ENCODE data around the gene NEK11.

Gene NEK11

DNA sequence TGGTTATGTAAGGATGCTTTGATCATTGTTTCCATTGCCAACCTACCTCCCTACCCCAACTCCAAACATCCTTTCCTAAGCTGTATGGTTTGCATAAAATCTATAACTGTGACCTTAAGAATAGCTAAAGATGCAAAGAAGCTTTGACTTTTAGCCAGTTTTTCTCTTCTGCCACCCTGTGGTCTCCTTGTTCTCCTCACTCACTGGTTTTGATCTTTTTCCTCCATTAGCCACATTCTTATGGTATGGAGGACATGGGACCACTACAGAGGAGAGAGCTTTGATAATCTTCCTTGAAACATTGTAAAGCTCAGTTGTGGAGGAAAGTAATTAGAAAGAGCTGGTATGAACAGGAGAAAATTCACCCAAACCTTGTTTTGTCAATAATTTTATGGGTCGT, 115.9 kb downstream of the NEK11 start:
- FAIRE-seq, result no peak

GRCh38 chr3:131143802-131144201, 117.1 kb downstream of the NEK11 start:
- FAIRE-seq, result no peak

DNA sequence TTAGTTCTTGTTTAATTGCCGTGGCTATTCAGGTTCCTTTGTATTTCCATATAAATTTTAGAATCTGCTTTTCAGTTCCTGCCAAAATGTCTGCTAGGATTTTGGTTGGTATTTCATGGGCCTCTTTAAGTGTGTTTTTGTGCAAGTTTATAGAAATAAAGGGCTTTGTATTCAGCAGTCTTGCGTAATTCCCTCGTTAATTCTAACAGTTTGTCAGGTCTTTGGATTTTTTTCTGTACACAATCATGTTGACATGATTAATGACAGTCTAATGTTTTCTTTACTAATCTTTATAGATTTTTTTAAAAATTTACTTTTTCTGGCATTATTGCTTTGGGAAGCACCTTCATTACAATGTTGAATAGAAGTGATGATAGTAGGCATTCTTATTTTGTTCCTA, 120.9 kb downstream of the NEK11 start:
- FAIRE-seq, result no peak

DNA sequence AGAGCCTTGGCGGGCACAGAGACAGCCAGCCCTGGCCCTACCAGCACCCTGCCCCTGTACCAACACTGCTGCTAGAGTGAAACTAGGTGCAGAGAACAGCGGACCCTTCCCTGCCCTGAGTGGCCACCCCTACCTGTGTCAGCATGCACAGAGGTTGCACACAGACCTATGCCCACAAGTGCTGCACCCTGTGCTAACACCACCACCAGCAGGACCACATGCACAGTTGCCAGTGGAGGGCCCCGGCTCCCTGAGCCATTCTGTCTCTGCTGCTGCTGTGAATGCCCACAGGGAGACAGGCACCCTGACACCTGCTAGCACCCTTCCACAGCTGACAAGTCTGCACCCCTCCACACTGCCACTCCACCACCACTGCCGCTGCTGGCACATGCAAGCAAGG, 131.8 kb downstream of the NEK11 start:
- no peak for FAIRE-seq

DNA sequence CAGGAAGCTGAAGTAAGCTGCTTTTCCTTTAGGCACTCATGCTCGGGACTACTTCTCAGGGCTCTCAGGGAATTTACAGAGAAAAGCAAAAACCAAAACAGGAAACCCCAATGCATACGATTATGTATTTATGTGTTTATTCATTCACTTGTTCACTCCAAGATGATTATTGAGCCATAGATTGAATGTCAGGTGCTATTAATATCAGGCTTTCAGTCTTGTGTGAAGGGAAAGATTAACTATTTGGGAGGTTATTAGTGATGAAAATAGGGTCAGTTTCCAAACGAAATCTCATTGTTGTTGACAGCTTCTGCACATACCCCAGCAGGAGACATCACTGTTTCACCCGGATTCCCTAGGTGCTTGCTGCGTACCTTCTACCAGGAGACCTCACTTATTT, 135.8 kb downstream of the NEK11 start:
- no peak for FAIRE-seq

- FAIRE-seq, result no peak
These were observed 141.2 kb downstream of the NEK11 start for GRCh38 chr3:131167867-131168266.

GRCh38 chr3:131169331-131169730, 142.7 kb downstream of the NEK11 start:
- FAIRE-seq, result no peak

DNA sequence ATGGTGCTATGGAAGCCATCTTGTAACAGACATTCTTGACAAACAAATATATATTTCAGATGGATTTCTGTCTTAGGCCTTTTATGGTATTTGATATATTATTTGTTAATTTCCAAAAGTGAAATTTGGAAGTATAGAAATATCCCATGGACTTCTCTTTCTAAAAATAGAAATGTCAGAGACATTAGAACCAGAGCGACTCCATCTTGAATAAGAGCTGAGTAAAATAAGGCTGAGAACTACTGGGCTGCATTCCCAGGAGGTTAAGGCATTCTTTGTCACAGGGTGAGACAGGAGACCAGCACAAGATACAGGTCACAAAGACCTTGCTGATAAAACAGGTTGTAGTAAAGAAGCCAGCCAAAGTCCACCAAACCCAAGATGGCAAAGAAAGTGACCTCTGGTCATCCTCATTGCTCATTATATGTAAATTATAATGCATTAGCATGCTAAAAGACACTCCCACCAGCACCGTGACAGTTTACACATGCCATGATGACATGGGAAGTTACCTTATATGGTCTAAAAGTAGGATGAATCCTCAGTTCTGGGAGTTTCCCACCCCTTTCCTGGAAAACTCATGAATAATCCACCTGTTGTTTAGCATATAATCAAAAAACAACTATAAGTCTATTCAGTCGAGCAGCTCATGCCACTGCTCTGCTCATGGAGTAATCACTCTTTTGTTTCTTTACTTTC, 146.0 kb downstream of the NEK11 start:
- FAIRE-seq, result no peak

- FAIRE-seq, result no peak
These were observed 148.1 kb downstream of the NEK11 start for GRCh38 chr3:131174752-131175151.

DNA sequence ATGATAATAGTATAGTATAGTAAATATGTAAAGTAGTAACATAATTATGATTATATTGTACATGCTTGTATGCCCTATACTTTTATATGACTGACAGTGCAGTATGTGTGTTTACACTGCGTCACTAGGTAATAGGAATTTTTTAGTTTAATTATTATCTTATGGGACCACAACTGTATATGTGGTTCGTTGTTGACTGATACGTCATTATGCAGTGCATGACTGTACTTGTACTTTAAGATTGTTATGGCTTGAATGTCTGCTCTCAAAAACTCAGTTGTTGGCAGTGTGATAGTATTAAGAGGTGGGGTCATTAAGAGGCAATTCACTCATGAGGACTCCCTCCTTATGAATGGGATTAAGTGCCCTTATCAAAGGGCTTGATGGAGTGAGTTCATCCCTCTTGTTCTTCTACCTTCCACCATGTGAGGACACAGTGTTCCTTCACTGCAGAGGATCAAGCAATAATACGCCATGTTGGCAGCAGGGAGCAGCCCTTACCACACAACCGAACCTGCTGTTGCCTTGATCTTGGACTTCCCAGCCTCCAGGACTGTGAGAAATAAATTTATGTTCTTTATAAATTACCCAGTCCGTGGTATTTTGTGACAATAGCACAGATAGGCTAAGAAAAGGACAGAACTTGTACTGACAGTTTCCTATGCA, 152.2 kb downstream of the NEK11 start:
- no peak for FAIRE-seq

GRCh38 chr3:131192701-131193100, 166.0 kb downstream of the NEK11 start:
- FAIRE-seq, result peak; percentile 36

- no peak for FAIRE-seq
These were observed 167.1 kb downstream of the NEK11 start for GRCh38 chr3:131193641-131194238.

- FAIRE-seq, result no peak
These were observed 168.1 kb downstream of the NEK11 start for GRCh38 chr3:131194816-131195215.

DNA sequence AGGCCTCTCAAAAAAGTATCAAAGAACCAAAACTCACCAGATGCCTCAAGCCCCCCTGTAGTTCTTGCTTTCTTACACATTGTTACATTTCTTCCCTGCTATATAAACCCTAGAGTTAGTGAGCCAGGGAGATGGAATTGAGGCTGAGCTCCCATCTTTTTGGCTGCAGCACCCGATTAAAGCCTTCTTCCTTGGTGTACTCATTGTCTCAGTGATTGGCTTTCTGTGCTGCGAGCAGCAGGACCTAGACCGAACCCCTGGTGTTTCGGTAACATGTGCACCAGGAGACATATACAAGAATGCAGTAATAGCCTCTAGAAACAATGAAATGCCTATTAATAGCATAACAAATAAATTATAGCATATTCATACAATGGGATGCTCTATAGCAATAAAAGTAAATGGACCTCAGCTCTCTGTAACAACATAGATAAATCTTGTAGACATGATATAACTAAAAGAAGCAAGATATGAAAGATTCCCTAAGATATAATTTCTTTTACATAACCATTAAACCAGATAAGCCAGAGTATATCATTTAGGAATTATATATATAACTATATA, 174.0 kb downstream of the NEK11 start:
- FAIRE-seq, result no peak

- FAIRE-seq, result no peak
These were observed 189.7 kb downstream of the NEK11 start for GRCh38 chr3:131216330-131216729.

DNA sequence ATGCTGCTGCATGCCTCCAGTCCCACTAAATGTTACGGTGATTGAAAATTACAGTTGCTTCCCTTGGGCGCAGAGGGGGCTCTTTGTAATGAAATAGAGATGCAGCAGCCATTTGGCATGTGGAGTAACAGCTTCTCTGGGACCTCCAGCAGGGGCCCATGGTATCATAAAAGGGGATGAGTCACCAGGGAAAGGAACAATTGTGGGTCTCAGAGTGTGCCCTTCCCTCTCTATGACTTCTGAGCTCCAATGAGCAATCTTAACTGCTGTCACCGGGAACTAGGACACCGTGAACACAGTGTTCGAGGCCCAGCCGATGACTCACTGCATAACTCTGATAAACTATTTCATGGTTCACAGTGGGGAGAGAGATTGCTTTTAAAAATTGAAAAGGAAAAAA, 190.1 kb downstream of the NEK11 start:
- no peak for FAIRE-seq

- no peak for FAIRE-seq
These were observed 190.6 kb downstream of the NEK11 start for GRCh38 chr3:131217296-131217741.

DNA sequence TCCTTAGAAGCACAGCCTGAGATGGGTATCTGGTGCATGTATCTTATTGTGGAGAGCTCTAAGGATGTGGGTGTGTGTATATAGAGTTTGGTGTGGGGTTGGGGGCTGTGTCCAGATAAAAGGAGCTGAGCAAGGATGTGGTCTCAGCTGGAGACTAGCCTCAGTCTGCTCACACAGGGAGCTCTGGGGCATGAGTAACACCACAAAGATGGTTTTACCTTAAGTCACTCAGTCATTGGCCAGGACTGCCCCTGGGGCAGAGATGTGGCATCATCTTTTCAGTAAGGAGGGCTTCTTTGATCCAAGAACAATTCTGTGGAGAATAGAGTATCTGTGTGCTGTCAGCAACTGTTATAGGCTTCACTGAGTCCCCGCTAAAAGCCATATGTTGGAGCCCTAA, 191.5 kb downstream of the NEK11 start:
- no peak for FAIRE-seq

DNA sequence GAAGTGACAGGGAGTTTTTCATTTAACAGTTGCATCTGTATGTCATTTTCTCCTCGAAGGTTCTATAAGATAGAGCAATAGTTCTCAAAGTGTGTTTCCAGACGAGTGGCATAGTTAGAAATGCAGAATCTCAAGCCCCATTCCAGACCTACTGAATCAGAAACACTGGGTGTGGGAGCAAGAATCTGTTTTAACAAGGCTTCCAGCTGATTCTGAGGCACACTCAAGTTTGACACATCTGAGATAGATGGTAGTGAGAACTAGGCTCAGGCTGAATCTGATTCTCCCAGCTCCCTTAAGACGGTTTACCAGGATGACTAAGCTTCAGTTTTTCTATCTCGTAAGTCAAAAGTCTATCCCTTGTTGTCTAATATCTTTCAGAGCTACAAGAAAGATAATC, 195.1 kb downstream of the NEK11 start:
- FAIRE-seq, result no peak

DNA sequence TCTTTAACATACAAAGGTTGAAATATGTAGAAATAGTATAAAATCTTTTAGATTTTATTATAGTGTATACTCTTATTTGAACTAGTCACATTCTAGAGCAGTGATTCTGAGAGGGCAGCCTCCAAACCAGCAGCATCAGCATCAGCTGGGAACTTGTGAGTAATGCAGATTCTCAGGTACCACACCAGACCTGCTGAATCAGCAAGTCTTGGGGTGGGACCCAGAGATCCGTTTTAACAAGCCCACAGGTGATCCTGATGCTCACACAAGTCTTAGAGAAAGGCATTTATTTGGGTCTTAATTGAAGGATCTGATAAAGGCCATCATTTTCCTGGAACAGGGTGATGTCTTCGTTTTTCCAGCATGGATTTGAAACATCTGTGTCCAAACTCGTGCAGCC, 195.9 kb downstream of the NEK11 start:
- FAIRE-seq, result no peak

GRCh38 chr3:131223373-131224289, 197.0 kb downstream of the NEK11 start:
- FAIRE-seq, result no peak

- FAIRE-seq, result no peak
These were observed 198.3 kb downstream of the NEK11 start for GRCh38 chr3:131224886-131225550.

Data from islet of Langerhans (tissue), 1 donor.